ENCODE measurements around the gene C7. TPM values are rescaled to one million over a fixed set of nuclear protein-coding genes. Genes with fewer than 3 reads are reported as not detected.
"Not testable (repeated sequence)": the region's sequence is repeated elsewhere in the genome, so short reads cannot be mapped to it uniquely, and the experiment has no call there.

Gene C7
- total and polyA plus RNA-seq, 2 donors = 609 to 807 TPM

GRCh38 chr5:41022600-41022999, 113.3 kb downstream of the C7 start:
- WGBS = 98% methylated on average over 8 of the region's 8 CpGs

More at GRCh38 chr5:41022600-41022999, 113.3 kb downstream of the C7 start:
- not testable (repeated sequence) for H3K4me3 ChIP-seq (ENCODE audit: low read depth, low read length); H3K4me1 ChIP-seq (ENCODE audit: insufficient read depth); H3K36me3 ChIP-seq (ENCODE audit: insufficient read depth); DNase-seq (ENCODE audit: extremely low spot score); H3K27ac ChIP-seq (ENCODE audit: low read depth)

Small RNA genes within 50 kb of the gene (small RNA-seq; reads per million reads assigned to genes)
- not detected for gene AC114967.1
- gene RNU7-161P = not detected

Other genes with a start within 250 kb of the C7 start
- 11.4 TPM for gene PTGER4, start 229.6 kb upstream of the C7 start, total RNA-seq
- gene PTGER4, start 229.6 kb upstream of the C7 start, polyA plus RNA-seq = 15.7 TPM
- 38.4 TPM for gene TTC33, start 153.5 kb upstream of the C7 start, total RNA-seq
- 13.2 TPM for gene TTC33, start 153.5 kb upstream of the C7 start, polyA plus RNA-seq
- 151 TPM for gene PRKAA1, start 111.1 kb upstream of the C7 start, total RNA-seq
- 43.5 TPM for gene PRKAA1, start 111.1 kb upstream of the C7 start, polyA plus RNA-seq
- 1,380 TPM for gene RPL37, start 74.3 kb upstream of the C7 start, total RNA-seq
- 2,876 TPM for gene RPL37, start 74.3 kb upstream of the C7 start, polyA plus RNA-seq
- 6.0 TPM for gene CARD6, start 68.1 kb upstream of the C7 start, total RNA-seq
- 5.9 TPM for gene CARD6, start 68.1 kb upstream of the C7 start, polyA plus RNA-seq
- not detected for gene MROH2B, start 161.8 kb downstream of the C7 start, total RNA-seq
- not detected for gene MROH2B, start 161.8 kb downstream of the C7 start, polyA plus RNA-seq